ENCODE data around the gene SMIM38. TPM values are rescaled to one million over a fixed set of nuclear protein-coding genes. Genes with fewer than 3 reads are reported as not detected.
A peak's percentile ranks its signal among the peaks of the same experiment; 100 is the strongest.

SMIM38 gene
- total and polyA plus RNA-seq, 10 donors = 0.02 to 2.0 (median 0.93) TPM

DNA sequence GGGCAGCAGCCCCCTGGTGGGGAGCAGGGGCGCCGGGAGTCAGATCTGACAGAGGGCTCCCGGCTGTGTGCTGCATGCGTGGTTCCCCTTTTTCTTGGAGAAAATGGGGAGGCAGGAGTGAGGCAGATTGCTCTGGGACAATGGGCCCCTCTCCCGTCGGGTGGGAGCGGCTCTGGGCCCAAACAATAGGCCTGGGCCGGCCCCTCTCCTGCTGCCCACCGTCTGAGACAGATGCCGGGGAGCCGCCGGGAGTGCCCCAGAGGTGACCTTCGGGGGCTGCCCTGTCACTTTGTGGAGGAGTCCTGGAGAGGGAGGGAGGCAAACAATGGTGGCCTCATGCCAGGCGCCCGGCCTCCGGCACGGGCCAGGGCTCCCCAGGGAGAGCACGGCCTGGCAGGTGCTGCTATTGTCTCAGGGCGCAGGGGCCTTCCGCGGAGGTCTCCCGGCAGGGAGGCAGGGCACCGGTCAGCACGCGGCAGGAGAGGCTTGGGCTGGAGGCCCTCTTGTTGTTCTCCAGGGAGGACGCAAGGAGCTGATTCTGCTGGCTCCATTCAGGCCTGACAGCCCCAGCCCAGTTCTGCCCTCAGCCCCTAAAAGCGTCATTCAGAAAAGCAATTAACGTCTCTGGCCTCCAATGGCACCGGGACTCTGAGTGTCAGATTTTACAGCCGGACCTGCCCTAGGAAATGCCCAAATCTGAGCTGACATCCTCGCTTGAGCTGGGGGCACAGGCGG lies 44.8 kb downstream of the SMIM38 start:
- Histone ChIP-seq H3K27ac (no peak overlapping the region), H3K4me3 (no peak overlapping the region), H3K9me3 (no peaks in the 10 kb centered on the region), H3K36me3 (no peaks in the 10 kb centered on the region), H3K4me1 (no peaks in the 10 kb centered on the region), H3K27me3 (replicated peaks in 1 of 7) (peaks cover 0 to 12% (median 0%) of the 10 kb centered on the region in 7 donors)
- no peak for DNase-seq
- intact Hi-C loops (cut with DNase I; ENCODE audit: low total_unique reads) = no loop called here
- WGBS, 5 donors = 54 to 72% (median 65%) methylated on average over 6 to 32 of the region's 32 CpGs
- TF ChIP-seq, protein P1, sequence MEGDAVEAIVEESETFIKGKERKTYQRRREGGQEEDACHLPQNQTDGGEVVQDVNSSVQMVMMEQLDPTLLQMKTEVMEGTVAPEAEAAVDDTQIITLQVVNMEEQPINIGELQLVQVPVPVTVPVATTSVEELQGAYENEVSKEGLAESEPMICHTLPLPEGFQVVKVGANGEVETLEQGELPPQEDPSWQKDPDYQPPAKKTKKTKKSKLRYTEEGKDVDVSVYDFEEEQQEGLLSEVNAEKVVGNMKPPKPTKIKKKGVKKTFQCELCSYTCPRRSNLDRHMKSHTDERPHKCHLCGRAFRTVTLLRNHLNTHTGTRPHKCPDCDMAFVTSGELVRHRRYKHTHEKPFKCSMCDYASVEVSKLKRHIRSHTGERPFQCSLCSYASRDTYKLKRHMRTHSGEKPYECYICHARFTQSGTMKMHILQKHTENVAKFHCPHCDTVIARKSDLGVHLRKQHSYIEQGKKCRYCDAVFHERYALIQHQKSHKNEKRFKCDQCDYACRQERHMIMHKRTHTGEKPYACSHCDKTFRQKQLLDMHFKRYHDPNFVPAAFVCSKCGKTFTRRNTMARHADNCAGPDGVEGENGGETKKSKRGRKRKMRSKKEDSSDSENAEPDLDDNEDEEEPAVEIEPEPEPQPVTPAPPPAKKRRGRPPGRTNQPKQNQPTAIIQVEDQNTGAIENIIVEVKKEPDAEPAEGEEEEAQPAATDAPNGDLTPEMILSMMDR (IDR thresholded peaks at IDR 0.05 in 8 of 11, conservative IDR thresholded peaks at IDR 0.05 in 3 of 11) = no peak
- TF ChIP-seq POLR2AphosphoS5 (IDR thresholded peaks at IDR 0.05) = peak in 1 of 3 donors; percentile 11
- TF ChIP-seq POLR2A (IDR thresholded peaks at IDR 0.05) = no peak

DNA sequence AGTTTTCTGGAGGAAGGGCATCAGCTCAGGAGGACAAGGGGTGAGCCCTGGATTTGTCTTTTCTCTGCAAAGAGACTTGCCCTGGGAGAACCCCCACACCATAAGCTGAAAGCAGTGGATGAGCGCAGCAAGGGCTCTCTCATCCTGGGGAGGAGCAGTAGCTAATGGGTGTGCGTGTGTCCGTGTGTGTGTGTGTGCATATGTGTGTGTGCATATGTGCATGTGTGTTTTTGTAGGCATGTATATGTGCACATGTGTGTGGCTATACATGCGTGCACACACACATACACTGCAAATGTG lies 45.3 kb downstream of the SMIM38 start:
- peak; percentile 33 for DNase-seq
- Histone ChIP-seq H3K27ac (no peak overlapping the region), H3K9me3 (no peaks in the 10 kb centered on the region), H3K36me3 (no peaks in the 10 kb centered on the region), H3K4me1 (no peaks in the 10 kb centered on the region), H3K4me3 (no peak overlapping the region), H3K27me3 (replicated peaks in 1 of 7) (peaks cover 0 to 12% (median 0%) of the 10 kb centered on the region in 7 donors)
- TF ChIP-seq POLR2AphosphoS5 (IDR thresholded peaks at IDR 0.05) = no peak
- TF ChIP-seq, protein P1 (IDR thresholded peaks at IDR 0.05 in 8 of 11, conservative IDR thresholded peaks at IDR 0.05 in 3 of 11) = no peak
- 93 to 99% (median 93%) methylated on average over 3 to 4 of the region's 4 CpGs for WGBS, 5 donors
- intact Hi-C loops (cut with DNase I; ENCODE audit: low total_unique reads) = no loop called here

DNA sequence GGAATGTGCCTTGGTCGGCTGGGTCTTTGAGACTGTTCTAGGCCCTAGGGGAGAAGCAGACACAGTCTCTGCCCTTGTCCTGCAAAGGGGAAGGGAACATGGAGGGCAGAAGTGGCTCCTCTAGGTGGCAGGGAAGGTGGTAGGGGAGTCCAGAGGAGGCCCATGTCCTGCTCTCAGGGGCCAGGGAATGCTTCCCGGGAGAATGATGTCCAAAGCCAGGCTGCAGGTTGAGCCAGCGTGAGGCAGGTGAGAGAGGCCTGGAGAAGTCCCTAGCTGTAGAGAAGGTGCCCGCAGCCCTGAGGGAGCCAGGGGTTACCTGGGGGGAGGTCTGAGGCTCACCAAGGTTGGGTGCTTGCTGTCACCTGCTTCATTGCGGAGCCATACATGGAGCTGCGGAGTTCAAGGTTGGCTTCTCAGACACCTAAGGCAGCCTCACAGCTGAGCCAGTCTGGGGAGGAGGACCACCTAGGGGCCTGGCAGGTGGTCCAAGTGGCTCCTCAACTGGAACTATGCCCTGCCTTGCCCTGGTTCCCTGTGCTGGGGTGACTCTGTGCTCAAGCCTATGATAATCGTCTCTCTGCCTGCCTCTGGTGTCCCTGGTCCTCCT lies 46.1 kb downstream of the SMIM38 start:
- H3K36me3 ChIP-seq = no peaks in the 10 kb centered on the region
- no peaks in the 10 kb centered on the region for H3K9me3 ChIP-seq
- no peak for DNase-seq
- intact Hi-C loops (cut with DNase I; ENCODE audit: low total_unique reads) = no loop called here
- H3K27me3 ChIP-seq (replicated peaks in 1 of 7) = peaks cover 0 to 12% (median 0%) of the 10 kb centered on the region in 7 donors
- TF ChIP-seq, protein P1 (IDR thresholded peaks at IDR 0.05 in 8 of 11, conservative IDR thresholded peaks at IDR 0.05 in 3 of 11) = no peak
- TF ChIP-seq POLR2AphosphoS5 (IDR thresholded peaks at IDR 0.05) (no peak), POLR2A (IDR thresholded peaks at IDR 0.05) (no peak)
- no peak overlapping the region for H3K27ac ChIP-seq
- H3K4me3 ChIP-seq = no peak overlapping the region
- 78 to 96% (median 93%) methylated on average over 5 to 7 of the region's 7 CpGs for WGBS, 5 donors
- no peaks in the 10 kb centered on the region for H3K4me1 ChIP-seq

DNA sequence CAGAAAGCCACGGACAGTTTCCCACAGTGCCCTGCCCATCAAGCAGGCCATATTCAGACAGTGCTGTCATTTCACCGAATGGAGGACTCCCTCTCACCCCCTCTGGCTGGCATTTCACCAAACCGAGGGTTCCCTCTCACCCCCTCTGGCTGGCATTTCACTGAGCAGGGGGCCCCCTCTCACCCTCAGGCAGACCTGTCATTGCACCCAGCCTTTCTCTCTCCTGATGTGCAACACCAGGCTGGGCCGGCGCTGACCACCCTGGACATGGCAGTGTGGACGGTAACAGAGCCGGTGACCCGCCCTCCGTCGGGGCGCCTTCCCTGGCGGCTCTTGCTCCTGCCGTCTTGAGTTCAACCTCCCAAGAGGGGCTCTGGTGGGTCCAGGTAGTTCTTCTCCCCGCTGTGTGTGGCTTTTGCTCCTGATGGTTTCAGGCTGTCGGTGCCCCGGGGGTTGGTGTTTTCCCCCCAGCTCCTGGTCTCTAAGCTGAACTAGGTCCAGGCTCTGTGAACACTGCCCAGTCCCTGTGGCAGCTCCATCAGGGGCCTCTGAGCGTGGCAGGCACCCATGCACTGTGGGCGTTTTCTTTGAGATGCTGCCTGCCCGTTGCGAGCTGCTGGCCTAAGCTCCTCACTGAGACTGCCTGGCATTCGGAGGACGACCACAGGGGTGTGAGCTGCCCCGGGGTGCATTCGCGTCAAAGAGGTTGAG lies 46.9 kb downstream of the SMIM38 start:
- H3K9me3 ChIP-seq = no peaks in the 10 kb centered on the region
- WGBS, 5 donors = 87 to 94% (median 91%) methylated on average over 20 to 25 of the region's 25 CpGs
- TF ChIP-seq POLR2A (IDR thresholded peaks at IDR 0.05) = no peak
- TF ChIP-seq POLR2AphosphoS5 (IDR thresholded peaks at IDR 0.05) = no peak
- TF ChIP-seq, protein P1 (IDR thresholded peaks at IDR 0.05 in 8 of 11, conservative IDR thresholded peaks at IDR 0.05 in 3 of 11) = no peak

More for the DNA sequence above, 46.9 kb downstream of the SMIM38 start:
- Histone ChIP-seq H3K4me3 (no peak overlapping the region), H3K4me1 (no peaks in the 10 kb centered on the region), H3K36me3 (no peaks in the 10 kb centered on the region), H3K27ac (no peak overlapping the region), H3K27me3 (replicated peaks in 1 of 7) (peaks cover 0 to 12% (median 0%) of the 10 kb centered on the region in 7 donors)
- peak; percentile 58 for DNase-seq
- intact Hi-C loops (cut with DNase I; ENCODE audit: low total_unique reads) = no loop called here

All from spleen (tissue), 11 donors.